SIG-M5 treated with dmso at 0.1 percent for 504 hours (cell line): ENCODE measurements around the gene UBC.
A peak's percentile ranks its signal among the peaks of the same experiment; 100 is the strongest.
"Not testable (repeated sequence)": the region's sequence is repeated elsewhere in the genome, so short reads cannot be mapped to it uniquely, and the experiment has no call there.

ENCODE experiments used
- DNase-seq: peaks from one replicate; lab custom pipeline; 2025; ENCODE audit not compliant: unreplicated experiment; lab: John Stamatoyannopoulos, UW

The UBC gene

DNA sequence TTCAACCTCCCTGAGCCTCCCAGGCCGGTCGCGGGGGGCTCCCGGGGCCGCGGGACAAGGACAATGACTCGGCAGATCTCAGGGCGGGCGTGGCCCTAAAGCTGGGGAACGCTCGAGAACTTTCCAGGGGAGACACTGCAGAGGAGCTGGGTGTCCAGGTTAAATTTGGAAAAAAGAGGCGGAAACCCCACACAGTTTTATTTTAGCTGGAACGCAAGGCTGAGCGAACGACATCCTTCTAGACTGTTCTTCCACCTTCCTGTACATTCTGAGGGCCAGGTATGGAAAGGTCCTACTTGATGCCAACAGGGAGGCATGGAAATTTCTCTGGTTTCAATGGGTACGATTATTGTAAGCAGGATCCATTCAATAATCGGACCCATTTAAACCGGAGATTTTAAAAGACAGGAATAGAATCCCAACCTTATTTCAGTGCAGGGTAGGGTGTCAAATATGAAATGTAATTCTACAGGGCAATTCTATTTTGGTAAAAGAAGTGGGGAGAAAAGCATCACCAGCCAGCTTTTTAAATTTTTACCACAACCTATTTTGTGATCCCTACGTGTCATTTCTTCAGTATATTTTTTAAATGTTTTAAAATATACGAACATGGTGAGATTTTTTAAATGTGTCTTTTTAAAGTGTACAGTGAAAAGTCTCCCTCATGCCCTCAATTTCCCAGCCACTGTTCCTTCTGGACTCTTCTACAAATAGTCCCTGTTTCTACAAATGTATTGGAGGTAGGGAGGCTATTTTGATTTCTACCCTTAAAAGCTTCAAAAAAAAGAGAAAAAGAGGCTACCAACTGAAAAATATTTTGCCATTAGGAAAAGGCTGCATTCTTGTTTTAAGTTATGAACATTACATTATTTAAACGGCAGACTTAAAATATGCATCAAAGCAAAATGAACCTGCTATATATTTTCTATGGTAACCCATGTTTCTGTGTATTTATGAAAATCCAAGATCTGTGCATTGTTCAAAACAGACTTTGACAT is 1.1 kb upstream of the UBC start:
- DNase-seq, result no peak

DNA sequence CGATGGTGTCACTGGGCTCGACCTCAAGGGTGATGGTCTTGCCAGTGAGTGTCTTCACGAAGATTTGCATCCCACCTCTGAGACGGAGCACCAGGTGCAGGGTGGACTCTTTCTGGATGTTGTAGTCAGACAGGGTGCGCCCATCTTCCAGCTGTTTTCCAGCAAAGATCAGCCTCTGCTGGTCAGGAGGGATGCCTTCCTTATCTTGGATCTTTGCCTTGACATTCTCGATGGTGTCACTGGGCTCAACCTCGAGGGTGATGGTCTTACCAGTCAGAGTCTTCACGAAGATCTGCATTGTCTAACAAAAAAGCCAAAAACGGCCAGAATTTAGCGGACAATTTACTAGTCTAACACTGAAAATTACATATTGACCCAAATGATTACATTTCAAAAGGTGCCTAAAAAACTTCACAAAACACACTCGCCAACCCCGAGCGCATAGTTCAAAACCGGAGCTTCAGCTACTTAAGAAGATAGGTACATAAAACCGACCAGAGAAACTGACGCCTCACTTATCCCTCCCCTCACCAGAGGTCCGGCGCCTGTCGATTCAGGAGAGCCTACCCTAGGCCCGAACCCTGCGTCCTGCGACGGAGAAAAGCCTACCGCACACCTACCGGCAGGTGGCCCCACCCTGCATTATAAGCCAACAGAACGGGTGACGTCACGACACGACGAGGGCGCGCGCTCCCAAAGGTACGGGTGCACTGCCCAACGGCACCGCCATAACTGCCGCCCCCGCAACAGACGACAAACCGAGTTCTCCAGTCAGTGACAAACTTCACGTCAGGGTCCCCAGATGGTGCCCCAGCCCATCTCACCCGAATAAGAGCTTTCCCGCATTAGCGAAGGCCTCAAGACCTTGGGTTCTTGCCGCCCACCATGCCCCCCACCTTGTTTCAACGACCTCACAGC is 717 bp downstream of the UBC start:
- DNase-seq, result no peak

DNA sequence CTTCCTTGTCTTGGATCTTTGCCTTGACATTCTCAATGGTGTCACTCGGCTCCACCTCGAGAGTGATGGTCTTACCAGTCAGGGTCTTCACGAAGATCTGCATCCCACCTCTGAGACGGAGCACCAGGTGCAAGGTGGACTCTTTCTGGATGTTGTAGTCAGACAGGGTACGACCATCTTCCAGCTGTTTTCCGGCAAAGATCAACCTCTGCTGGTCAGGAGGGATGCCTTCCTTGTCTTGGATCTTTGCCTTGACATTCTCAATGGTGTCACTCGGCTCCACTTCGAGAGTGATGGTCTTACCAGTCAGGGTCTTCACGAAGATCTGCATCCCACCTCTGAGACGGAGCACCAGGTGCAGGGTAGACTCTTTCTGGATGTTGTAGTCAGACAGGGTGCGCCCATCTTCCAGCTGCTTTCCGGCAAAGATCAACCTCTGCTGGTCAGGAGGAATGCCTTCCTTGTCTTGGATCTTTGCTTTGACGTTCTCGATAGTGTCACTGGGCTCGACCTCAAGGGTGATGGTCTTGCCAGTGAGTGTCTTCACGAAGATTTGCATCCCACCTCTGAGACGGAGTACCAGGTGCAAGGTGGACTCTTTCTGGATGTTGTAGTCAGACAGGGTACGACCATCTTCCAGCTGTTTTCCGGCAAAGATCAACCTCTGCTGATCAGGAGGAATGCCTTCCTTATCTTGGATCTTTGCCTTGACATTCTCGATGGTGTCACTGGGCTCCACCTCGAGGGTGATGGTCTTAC is 1.7 kb downstream of the UBC start:
- DNase-seq, result not testable (repeated sequence)

DNA sequence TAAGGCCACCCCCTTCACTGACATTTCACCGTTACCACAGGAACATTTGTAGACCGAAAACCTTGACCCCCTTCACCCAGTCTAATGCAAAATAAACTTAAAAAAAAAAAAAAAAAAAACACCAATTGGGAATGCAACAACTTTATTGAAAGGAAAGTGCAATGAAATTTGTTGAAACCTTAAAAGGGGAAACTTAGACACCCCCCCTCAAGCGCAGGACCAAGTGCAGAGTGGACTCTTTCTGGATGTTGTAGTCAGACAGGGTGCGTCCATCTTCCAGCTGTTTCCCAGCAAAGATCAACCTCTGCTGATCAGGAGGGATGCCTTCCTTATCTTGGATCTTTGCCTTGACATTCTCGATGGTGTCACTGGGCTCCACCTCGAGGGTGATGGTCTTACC is 2.9 kb downstream of the UBC start:
- not testable (repeated sequence) for DNase-seq

DNA sequence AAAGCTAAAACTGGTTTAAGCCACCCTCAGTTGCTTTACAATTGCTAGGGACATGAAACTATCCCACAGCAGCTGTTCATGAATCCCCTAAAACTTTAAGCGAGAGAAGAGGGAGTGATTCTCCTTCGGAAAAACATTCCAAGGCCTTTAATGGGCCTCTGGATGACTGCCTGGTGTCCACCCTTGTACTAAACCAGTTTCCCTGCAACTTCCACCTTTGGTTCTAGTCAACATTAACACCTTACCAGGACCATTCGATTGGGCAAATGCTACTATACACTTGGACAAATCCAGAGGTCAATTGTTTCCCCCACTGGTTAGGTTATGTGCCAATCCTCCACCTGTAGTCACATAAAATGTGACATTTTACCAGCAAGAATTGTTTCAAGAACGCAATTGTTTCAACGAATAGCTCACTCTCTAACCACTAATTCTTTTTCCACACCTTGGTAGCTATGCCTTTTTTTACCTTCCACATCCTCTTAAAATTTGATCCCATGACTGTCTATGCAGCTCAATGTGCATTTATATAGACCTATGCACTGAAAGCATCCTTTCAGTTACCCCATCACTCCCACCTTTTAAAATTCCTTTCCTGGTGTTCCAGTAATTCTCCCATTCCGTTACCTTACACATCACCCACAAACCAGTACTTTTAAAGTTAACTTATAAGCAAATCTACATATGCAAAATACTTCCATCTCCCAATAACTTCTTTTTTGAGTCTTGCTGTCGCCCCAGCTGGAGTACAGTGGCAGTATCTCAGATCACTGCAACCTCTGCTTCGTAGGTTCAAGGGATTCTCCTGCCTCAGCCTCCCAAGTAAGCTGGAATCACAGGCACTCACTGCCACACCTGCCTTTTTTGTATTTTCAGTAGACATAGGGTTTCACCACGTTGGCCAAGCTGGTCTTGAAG is 3.6 kb downstream of the UBC start:
- DNase-seq, result no peak

DNA sequence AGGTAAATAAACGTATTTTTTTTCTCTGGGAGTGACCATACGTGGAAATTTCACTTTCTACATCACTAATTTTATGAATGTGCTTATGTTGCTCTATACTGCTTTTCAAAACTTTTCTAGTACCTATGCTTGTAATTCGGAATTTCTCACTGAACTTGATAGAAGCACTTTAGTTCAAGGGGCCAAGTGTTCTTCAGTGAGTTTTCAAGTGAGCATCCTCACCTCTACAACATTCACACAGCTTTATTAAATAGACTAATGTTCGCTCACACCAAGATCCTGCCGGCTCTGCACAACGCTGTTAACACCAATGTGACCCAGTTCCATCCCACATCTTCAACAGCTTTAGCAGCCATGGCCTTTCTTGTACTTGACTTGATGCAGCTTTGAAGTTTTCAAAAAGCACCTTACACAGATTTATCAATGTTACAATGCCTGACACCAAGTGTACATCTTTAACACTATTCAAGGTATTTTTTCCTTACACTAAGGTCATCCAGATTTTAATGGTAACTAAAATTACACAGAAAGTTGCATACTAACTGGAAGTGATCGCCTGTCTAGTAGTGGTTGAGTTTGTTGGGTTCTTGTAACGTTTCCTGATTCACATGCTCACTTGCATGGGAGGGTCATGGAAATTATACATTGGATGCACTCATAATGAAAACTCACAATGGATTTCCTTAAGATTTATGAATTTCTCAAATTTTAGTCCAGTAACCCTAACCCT is 4.5 kb downstream of the UBC start:
- DNase-seq, result no peak

DNA sequence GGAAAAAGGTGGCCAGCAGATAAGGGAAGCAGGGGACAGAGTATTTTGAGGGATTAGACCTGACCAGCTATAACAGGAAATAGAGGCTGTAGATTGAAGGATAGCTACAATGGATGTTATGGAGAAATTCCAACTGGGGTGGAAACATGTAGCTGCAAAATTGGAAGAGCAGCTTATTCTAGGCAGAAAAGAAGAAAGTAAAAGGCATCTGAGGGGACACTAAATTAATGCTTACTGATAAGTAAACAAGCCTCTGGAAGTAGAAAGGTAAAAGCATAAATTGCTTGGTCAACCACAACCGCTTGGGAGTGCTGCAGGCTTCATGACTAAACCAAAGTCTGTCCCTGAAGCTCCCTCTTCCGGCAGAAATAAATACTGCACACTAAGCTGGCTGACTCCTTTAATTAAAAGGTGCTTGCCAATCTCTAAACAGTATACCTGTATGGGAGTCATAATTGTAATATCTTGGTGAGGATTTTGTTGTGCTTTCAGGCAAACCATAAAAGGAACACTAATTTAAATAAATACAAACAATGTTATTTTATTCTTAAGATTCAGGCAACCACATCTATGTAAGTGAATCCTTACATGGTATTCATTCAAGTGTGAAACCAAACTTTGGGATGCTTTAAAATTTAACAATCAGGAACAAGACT is 7.7 kb downstream of the UBC start:
- DNase-seq, result no peak

DNA sequence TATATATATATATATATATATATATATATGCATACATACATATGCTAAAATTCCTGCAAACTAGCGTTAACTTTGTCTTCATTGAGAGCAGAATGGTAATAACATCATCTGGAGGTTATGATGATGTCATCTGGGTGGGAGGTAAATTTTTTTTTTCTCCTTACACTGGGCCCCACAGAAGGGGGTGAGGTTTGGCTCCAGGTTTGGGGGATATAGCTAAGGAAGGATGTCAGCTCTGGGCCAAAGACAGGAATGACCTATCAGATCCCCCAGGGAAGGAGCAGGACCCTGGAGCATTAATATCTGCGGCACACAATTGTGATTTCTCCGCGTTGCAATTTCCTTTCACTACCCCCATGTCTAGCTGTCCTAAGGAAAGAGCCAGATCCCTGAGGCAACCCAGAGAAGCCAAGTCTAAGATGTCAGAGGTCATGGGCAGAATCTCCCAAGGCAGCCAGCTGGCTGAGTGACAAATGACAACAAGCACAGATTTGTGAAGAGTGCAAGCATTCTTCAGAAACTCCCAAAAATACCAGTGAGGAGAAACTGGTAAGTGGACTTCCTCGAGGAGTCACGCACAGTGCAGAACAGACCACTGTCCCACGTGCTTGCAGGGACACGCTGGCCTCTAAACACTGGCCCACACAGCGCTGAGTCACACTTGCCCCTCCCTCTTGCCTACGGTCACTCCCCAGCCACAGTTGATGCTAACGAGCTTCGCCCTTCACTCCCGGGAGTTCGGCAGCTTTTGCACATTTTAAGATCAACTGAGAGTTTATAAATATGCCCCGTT is 9.9 kb downstream of the UBC start:
- peak; percentile 45 for DNase-seq

DNA sequence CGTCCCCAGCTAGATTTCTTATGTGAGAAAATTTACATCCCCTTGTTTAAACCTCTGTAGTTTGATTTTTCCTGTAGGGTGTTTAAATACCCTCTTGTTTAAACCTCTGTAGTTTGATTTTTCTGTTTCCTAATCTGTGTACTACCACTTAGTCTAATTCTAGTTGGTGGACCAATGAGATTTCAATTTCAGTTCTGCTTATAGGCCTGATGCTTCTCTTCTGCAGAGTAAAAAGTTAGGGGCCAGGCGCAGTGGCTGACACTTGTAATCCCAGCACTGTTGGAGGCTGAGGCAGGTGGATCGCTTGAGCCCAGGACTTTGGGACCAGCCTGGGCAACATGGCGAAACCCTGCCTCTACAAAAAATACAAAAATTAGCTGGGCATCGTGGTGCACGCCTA is 11.5 kb downstream of the UBC start:
- no peak for DNase-seq

DNA sequence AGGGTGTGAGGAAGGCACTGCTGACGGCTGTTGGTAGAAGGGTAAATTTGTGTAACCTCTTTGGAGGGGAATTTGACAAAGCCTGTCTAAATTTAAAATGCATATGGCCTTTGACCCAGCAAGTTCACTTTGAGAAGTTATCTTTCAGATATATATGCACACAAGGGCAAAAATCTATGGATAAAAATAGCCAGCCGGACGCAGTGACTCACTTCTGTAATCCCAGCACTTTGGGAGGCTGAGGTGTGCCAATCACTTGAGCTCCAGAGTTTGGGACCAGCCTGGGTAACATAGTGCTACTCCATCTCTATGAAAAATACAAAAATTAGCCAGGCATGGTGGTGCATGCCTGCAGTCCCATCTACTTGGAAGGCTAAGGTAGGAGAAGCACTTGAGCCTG is 13.4 kb downstream of the UBC start:
- no peak for DNase-seq

DNA sequence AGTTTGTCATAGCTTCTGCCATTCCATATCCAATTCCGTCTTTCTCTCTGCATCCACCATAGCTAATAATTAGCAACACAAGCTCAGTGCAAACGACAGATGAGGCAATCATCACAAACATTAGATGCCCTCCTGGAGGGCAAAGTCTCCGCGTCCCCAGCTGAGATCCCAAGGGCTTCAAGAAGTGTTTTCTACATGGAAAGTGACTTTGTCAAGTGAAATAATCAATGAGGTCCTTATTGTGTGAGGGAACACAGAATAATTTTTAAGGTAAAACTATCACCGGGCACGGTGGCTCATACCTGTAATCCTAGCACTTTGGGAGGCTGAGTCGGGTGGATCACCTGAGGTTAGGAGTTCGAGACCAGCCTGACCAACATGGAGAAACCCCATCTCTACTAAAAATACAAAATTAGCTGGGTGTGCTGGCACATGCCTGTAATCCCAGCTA is 14.1 kb downstream of the UBC start:
- not testable (repeated sequence) for DNase-seq

DNA sequence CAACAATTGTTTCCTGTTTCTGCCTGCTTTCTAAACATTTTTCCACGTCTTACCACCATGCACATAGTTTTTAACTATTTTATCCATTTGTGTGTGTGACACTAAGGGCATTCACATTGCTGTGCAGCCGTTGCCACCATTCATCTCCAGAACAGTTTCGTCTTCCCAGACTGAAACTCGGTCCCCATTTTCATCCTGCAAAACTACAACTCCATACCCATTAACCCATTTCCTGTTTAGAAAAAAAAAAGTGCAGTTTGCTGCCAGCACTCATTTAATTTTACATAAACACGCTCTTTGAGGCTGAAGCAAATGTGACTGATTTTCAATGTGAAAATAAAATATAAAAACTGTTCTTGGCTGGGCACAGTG is 15.5 kb downstream of the UBC start:
- no peak for DNase-seq

DNA sequence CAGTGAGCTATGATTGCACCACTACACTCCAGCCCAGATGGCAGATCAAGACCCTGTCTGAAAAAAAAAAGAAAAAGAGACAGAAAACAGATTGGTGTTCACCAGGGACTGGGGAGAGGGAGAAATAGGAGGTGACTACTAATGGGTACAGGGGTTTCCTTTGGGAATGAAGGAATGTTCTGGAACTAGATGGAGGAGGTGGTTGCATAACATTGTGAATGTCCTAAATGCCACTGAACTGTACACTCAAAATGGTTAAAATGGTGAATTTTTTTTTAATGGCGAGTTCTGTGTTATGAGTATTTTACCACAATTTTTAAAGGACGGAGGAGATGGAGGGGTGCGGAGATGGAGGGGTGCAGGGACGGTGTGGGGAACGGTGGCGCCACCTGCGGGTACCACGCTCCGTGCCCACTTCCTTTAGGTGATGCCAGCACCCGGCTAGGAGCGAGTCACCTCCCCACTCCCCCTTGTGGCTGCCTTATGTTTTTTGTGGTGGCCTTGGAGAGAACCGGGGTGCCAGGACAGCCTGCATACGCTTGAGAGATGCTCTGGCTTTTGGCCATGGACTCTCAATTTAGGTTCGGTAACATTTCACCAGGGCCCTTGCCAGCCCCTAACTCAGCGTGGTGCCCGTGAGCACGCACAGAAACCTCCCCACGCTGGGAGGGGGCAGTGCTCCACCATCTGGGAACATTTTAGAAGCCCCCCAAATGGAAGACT is 16.1 kb downstream of the UBC start:
- peak; percentile 73 for DNase-seq

DNA sequence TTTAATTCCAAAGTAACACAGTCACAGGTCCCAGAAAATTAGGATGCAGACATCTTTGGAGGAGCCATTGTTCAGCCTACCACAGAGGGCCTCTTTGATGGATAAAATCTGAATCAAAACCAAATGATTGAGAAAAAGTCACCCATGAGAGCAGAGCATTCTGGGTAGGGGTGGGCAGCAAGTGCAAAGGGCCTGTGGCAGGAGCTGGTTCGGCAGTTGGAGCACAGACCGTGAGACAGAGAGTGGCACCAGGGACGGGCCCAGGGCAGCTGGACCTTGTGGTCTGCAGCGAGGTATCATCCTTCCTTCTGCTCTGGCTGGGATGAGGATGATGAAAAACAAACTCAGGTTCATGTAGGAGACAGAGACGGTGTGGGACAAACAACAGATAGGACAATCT is 18.0 kb downstream of the UBC start:
- DNase-seq, result no peak

DNA sequence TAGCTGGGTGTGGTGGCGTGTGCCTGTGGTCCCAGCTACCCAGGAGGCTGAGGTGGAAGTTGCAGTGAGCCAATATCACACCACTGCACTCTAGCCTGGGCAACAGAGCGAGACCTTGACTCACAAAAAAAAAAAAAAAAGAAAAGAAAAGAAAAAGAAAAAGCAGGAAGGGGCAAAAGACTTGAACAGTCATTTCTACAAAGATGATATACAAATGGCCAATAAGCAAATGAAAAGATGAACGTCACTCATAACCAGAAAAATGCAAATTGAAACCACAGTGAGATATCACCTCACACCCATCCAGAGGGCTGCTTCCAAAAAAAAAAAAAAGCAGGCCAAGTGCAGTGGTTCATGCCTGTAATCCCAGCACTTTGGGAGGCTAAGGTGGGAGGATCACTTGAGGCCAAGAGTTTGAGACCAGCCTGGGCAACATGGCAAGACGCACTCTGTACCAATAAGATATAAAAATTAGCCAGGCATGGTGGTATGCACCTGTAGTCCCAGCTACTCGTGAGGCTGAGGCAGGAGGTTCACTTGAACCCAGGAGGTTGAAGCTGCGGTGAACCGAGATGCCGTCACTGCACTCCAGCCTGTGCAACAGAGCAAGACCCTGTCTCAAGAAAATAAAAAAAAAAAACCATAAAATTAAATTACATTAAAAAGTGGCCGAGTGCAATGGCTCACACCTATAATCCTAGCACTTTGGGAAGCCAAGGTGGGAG is 20.5 kb downstream of the UBC start:
- no peak for DNase-seq

DNA sequence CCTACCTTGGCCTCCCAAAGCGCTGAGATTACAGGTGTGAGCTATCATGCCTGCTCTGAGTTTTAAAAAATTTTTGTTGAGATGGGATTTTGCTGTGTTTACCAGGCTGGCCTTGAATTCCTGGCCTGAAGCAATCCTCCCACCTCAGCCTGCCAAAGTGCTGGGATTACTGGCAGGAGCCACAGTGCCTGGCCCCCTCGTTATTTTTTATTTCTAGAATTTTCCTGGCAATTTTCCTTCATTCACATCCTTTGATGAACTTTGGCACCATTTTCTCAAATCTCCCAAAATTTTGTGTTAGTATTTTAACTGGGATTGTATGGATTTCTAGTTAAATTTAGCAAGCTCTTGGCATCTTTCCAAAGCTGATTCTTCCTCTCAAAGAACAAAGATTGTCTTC is 26.2 kb downstream of the UBC start:
- no peak for DNase-seq

DNA sequence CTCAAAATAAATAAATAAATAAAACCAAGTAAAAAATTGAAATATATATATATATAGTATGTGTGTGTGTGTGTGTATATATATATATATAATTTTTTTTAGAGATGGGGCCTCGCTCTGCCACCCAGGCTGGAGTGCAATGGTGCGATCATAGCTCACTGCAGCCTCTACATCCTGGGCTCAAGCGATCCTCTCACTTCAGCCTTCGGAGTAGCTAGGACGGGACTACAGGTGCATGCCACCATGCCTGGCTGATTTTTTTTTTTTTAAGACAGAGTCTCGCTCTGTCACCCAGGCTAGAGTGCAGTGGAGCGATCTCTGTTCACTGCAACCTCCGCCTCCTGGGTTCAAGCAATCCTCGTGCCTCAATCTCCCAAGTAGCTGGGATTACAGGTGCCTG is 26.7 kb downstream of the UBC start:
- not testable (repeated sequence) for DNase-seq
